Type B pancreatic cell (in vitro differentiated cells): ENCODE measurements around the gene HIPK4. TPM values are rescaled to one million over a fixed set of nuclear protein-coding genes. Genes with fewer than 3 reads are reported as not detected.

Experiments used
- DNase-seq: peaks from one replicate; pipeline ENCODE4 v3.0.0; 2021; ENCODE audit warnings: mixed read lengths; ENCODE audit not compliant: unreplicated experiment; ENCODE audit errors: extremely low spot score
- H3K27ac Mint-ChIP-seq: 2 replicates; pipeline ENCODE4 v1.8.0; 2021; ENCODE audit warnings: mild to moderate bottlenecking, mixed read lengths
- H3K27me3 Mint-ChIP-seq: 2 replicates; pipeline ENCODE4 v1.8.0; 2021; ENCODE audit warnings: mixed read lengths
- H3K36me3 Mint-ChIP-seq: 2 replicates; pipeline ENCODE4 v1.8.0; 2021; ENCODE audit warnings: mixed read lengths
- H3K4me1 Mint-ChIP-seq: one replicate; pipeline ENCODE4 v1.8.0; 2021; ENCODE audit warnings: mixed read lengths; ENCODE audit not compliant: unreplicated experiment
- H3K4me3 Mint-ChIP-seq: 2 replicates; pipeline ENCODE4 v1.8.0; 2021; ENCODE audit warnings: mild to moderate bottlenecking, mixed read lengths
- H3K9me3 Mint-ChIP-seq: 2 replicates; pipeline ENCODE4 v1.8.0; 2021; ENCODE audit warnings: mixed read lengths
- total RNA-seq: library from RNA; stranded (reverse); gene quantifications from 2 replicates; pipeline ENCODE4 v1.2.1, GENCODE V29; 2021; ENCODE audit warnings: low replicate concordance
- TF ChIP-seq, protein P1 (sequence below): fragments of 200-600 bp; sonication (generic); conservative IDR thresholded peaks from 2 replicates; pipeline ENCODE4 v1.5.0; 2021; ENCODE audit warnings: antibody characterized with exemption, mild to moderate bottlenecking

Gene HIPK4
- total RNA-seq, 1 donor from 2014 or later = not detected

DNA sequence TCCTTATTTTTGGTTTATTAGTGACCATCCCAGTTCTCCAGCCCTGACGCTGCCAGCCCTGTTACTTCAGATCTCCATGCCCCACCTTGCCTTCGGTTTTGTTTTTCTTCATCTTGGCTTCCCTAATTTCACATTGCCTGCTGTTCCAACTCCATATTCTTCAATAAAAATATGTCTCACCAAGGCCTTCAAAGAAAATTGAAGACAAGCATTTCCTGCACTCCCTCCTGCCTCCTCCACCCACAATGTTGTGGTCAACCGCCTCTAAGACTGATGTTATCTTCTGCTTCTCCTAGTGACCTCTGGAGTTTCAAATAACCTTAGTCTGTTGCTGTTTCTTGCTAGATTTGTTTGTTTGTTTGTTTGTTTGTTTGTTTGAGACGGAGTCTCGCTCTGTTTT, 26.9 kb downstream of the HIPK4 start:
- TF ChIP-seq, protein P1, sequence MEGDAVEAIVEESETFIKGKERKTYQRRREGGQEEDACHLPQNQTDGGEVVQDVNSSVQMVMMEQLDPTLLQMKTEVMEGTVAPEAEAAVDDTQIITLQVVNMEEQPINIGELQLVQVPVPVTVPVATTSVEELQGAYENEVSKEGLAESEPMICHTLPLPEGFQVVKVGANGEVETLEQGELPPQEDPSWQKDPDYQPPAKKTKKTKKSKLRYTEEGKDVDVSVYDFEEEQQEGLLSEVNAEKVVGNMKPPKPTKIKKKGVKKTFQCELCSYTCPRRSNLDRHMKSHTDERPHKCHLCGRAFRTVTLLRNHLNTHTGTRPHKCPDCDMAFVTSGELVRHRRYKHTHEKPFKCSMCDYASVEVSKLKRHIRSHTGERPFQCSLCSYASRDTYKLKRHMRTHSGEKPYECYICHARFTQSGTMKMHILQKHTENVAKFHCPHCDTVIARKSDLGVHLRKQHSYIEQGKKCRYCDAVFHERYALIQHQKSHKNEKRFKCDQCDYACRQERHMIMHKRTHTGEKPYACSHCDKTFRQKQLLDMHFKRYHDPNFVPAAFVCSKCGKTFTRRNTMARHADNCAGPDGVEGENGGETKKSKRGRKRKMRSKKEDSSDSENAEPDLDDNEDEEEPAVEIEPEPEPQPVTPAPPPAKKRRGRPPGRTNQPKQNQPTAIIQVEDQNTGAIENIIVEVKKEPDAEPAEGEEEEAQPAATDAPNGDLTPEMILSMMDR = no peak
- DNase-seq = no peak
- no peaks in the 10 kb centered on the region for H3K27me3 Mint-ChIP-seq
- no peak overlapping the region for H3K27ac Mint-ChIP-seq
- peaks cover 4% of the 10 kb centered on the region for H3K36me3 Mint-ChIP-seq
- no peaks in the 10 kb centered on the region for H3K9me3 Mint-ChIP-seq
- H3K4me1 Mint-ChIP-seq = peaks cover 25% of the 10 kb centered on the region
- H3K4me3 Mint-ChIP-seq = no peak overlapping the region

DNA sequence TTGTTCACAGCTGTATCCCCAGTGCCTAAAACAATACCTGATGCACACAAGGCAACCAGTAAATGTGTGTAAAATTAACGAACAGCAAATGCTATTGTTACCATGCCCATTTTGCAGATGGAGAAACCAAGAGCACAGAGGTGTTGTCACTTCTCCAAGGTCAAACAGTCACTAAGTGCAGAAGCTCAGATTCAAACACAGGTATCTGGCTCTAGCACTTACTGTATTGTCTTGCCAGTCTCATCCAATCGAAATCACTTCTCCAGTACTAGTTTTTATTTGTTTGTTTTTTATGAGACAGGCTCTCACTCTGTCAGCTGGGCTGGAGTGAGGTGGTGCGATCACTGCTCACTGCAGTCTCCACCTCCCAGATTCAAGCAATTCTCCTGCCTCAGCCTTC, 27.8 kb downstream of the HIPK4 start:
- H3K27ac Mint-ChIP-seq = no peak overlapping the region
- peaks cover 30% of the 10 kb centered on the region for H3K4me1 Mint-ChIP-seq
- no peaks in the 10 kb centered on the region for H3K27me3 Mint-ChIP-seq
- H3K36me3 Mint-ChIP-seq = peaks cover 4% of the 10 kb centered on the region
- DNase-seq = no peak
- H3K9me3 Mint-ChIP-seq = no peaks in the 10 kb centered on the region
- TF ChIP-seq, protein P1 = no peak
- H3K4me3 Mint-ChIP-seq = no peak overlapping the region

DNA sequence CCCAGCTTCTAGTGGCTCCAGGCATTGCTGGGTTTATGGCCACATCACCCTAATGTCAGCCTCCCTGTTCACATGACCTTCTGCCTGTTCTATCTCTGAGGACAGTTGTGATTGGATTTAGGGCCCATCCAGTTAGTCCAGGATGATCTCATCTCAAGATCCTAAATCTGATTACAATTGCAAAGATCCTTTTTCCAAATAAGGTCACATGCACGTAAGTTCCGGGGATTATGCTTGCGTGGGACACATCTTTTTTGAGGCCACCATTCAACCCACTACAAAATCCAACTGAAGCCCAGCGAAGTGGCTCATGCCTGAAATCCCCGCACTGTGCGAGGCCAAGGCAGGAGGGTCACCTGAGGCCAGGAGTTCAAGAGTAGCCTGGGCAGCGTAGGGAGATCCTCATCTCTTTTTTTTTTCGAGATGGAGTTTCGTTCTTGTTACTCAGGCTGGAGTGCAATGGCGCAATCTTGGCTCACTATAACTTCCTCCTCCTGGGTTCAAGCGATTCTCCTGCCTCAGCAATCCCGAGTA, 29.2 kb downstream of the HIPK4 start:
- Mint-ChIP-seq H3K27me3 (no peaks in the 10 kb centered on the region), H3K27ac (no peak overlapping the region), H3K9me3 (no peaks in the 10 kb centered on the region), H3K4me3 (no peak overlapping the region), H3K36me3 (peaks cover 2% of the 10 kb centered on the region), H3K4me1 (peaks cover 28% of the 10 kb centered on the region)
- TF ChIP-seq, protein P1 = no peak
- DNase-seq = no peak

DNA sequence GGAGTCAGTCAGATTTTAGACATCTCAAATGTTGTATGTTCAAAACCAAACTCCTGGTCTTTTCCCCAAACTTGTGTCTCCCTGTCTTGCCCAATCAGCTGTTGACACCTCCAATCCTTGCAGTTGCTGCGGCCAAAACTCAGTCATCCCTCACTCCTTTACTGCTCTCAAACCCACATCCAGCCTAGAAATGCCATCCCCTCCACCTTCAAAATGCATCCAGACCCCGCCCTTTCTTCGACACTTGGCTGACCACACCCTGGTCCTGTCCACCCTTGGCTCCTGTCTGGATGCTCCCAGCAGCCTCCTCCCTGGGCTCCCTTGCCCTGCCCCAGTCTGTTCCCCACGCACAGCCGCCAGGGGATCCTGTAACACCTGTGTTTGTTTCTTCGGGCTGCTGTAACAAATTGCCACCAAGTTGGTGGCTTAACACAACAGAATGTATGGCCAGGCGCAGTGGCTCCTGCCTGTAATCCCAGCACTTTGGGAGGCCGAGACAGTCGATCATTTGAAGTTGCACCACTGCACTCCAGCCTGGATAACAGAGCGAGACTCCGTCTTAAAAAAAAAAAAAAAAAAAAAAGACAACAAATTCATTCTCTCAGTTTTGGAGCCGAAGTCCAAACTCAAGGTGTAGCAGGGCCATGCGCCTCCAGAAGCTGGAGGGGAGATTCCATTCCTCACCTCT, 29.8 kb downstream of the HIPK4 start:
- Mint-ChIP-seq H3K4me1 (peaks cover 25% of the 10 kb centered on the region), H3K9me3 (no peaks in the 10 kb centered on the region), H3K36me3 (peaks cover 3% of the 10 kb centered on the region), H3K27ac (no peak overlapping the region), H3K4me3 (no peak overlapping the region), H3K27me3 (no peaks in the 10 kb centered on the region)
- TF ChIP-seq, protein P1 = no peak
- DNase-seq = no peak

DNA sequence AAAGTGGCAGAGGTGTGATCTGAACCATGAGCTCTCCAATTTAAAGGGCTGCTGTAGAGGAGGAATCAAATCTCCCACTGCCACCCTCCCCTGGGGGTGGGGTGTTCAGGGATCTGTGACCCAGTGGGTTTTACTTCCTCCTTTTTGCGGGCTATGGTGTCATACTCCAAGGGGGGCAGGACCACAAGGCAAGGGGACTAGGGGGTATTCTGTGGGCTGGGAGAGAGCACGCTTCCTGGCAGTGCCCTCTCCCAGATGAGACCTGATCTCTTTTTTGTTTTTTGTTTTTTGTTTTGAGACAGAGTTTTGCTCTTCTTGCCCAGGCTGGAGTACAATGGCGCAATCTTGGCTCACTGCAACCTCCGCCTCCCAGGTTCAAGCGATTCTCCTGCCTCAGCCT, 31.2 kb downstream of the HIPK4 start:
- Mint-ChIP-seq H3K4me1 (peaks cover 22% of the 10 kb centered on the region), H3K9me3 (no peaks in the 10 kb centered on the region), H3K4me3 (no peak overlapping the region), H3K36me3 (peaks cover 3% of the 10 kb centered on the region), H3K27me3 (no peaks in the 10 kb centered on the region), H3K27ac (no peak overlapping the region)
- TF ChIP-seq, protein P1 = no peak
- no peak for DNase-seq
